ENCODE measurements around the gene FOXO3.

FOXO3 gene

DNA sequence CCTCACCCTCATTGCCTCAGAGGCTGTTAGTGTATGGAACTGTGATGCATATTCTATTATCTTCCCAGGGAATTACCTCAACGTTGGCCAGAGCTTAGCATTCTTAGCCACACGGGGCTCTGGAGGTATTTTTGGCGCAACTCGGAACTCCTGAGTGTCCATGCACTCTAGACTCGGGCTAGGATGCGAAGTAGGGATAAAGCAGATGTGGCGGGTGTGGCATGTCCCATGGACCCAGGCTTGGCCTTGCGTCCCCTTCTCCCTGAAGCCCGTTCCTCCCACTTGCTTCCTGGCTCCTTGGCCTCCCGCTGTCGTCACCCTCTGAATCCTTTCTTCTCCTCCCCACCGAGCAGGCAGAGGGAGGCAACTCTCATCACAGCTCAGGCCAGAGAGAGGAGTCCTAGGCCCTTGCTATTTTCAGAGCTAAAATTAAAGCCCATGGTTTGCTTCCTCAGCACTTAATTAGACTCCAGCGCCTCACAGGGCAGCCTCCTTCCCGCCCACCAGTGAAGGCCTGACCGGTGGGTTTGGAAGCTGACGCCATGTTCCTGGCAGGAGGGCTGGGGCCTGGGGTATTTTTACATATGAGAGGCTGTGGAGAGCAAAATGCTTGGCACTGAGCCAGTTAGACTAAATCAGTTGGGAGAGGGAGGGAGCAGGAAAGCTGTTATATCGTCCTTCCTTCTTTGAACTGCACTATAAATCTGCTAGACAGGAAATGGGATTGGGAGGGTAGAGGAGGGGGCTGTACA lies 138.7 kb downstream of the FOXO3 start:
- in situ Hi-C loops (cut with MboI; ENCODE audit: low sequenced_read_pairs) = no loop called here

DNA sequence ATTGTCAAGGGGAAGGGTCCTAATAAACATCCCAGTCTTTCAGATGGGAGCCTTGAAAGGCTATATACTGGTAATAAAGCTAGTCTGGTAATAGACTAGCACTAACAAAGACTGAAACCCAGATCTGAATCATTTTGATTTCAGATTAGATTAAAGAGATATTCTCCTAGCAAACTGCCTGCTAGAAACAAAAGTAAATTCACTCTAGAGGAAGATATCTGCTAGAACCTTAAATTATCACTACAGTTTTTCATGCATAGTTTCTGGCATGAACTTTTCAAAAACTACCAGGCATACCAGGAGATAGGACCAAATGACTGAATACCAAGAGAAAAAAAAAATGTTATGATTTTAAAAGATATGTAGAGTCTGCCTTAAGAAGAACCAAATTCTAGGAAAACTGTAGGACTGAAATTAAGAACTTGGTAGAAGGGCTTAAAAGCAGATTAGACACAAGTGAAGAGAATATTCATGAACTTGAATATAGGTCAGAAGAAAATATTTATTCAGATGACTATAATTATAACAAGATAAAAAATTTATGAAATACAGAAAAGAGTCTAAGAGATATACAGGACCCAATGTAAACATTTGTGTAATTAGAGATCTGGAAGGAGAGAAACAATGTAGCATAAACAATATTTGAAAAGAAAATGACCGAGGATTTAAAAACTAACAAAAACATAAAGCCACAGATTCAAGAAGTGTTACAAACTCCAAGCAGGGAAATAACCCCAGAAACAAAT lies 141.6 kb downstream of the FOXO3 start:
- in situ Hi-C loops (cut with MboI; ENCODE audit: low sequenced_read_pairs) = no loop called here

- in situ Hi-C loops (cut with MboI; ENCODE audit: low sequenced_read_pairs) = no loop called here
These were observed 145.9 kb downstream of the FOXO3 start for GRCh38 chr6:108706649-108707048.

DNA sequence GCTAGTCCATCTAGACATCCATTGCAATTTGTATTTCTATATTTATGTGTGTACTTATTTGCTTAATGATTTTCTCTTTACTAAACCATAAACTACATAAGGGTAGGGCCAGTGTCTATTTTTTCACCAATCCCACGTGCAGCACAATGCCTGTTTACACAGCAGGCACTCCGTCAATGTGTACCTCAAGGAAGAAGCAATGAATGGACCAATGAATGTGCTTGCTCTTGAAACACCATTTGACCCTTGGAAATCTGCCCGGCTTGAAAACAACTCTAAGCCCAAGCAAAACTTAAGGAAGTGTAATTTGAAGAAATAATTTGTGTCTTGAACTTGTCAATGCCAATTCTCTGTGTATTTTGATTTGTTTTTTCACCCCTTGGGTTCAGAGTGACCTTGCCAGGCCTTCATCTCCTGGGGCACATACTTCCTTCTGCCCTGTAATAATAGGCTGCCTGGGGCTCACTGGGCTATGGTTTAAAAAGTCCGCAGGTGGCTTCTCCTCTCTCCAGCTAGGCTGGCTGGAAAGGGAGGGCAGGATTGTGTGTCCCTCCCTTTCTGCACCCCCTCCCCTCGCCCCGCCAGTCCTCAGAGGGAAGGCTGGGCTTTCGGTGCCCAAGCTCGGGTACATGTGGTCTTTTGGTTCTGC lies 146.7 kb downstream of the FOXO3 start:
- in situ Hi-C loops (cut with MboI; ENCODE audit: low sequenced_read_pairs) = no loop called here

GRCh38 chr6:108710030-108710429 lies 149.3 kb downstream of the FOXO3 start:
- in situ Hi-C loops (cut with MboI; ENCODE audit: low sequenced_read_pairs) = no loop called here

DNA sequence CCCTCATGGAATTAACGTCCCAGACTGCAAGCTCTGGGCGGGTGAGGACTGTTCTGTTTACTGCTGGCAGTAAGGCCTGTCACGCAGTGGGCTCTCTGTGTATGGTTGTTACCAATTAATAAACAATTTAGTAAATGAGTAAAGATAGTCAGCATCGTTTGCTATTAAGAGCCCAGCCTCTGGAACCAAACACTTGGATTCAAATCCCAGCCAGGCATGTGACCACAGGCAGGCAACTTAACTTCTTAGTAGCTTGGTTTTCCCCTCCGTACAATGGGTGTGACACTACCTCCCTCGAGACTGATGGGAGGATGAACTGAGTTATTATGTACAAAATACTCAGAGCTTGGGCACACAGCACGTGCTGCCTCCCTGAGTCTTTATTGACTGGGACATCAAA lies 149.8 kb downstream of the FOXO3 start:
- in situ Hi-C loops (cut with MboI; ENCODE audit: low sequenced_read_pairs) = no loop called here

- in situ Hi-C loops (cut with MboI; ENCODE audit: low sequenced_read_pairs) = no loop called here
These were observed 150.4 kb downstream of the FOXO3 start for GRCh38 chr6:108711071-108711470.

DNA sequence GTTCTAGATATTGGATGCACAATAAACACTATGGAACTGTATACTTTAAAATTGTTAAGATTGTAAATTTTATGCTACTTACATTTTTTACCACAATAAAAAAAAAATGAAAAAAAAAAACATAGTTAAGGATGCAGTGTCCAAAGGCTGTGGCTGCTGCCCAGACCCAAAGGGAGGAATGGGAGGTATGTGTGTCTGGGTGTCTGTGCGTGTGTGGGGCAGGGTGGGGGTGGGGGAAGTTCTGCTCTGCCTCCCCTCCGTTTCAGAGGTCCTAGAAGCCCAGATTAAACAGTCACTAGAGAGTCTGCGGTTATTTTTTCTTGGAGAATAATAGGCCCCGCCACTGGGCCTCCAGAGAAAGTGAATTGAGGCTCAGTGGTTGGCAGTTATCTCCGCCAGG lies 151.1 kb downstream of the FOXO3 start:
- in situ Hi-C loops (cut with MboI; ENCODE audit: low sequenced_read_pairs) = no loop called here

DNA sequence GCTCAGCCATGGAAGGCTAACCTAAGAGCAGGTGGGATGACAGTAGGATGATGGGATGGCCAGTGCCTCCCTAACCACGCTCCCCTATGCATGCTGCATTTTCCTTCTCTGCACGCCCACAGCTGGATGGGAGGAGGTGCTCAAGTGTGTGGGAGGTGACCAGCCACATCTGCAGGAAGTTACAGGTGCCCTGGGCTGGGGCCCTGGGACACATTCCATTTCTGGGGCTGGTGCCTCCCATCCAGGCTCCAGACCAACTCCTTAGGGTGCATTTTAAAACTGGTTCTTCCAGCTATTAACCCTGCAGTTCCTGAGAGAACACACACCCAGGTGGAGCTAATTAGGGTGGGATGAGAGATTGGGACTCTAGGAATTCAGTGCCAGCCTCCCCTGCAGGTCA lies 152.2 kb downstream of the FOXO3 start:
- in situ Hi-C loops (cut with MboI; ENCODE audit: low sequenced_read_pairs) = no loop called here

GRCh38 chr6:108714101-108714765 lies 153.5 kb downstream of the FOXO3 start:
- in situ Hi-C loops (cut with MboI; ENCODE audit: low sequenced_read_pairs) = no loop called here

DNA sequence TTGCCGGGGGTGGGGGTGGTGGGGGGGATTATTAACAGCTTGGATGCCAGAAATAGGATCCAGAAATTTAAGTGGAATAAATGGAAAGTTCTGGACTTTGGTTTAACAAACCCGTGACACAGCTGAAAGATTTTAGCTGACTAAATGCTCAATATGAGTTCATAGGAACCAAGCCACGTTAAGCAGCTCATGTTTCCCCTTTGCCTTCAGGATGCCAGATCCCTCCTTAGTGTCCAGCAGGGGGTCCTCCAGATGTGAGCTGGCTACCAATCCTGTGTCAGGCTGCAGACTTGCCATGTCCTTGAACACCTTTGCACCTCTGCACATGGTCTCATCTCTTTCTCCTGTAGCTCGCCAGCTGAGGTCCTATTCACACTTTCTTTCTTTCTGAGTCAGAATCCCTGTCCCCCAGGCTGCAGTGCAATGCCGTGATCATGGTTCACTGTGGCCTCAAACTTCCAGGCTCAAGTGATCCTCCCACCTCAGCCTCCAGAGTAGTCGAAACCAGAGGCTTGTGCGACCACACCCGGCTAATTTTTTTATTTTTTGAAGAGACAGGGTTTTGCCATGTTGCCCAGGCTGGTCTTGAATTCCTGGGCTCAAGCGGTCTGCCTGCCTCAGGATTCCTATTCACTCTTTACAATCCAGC lies 154.2 kb downstream of the FOXO3 start:
- in situ Hi-C loops (cut with MboI; ENCODE audit: low sequenced_read_pairs) = no loop called here

DNA sequence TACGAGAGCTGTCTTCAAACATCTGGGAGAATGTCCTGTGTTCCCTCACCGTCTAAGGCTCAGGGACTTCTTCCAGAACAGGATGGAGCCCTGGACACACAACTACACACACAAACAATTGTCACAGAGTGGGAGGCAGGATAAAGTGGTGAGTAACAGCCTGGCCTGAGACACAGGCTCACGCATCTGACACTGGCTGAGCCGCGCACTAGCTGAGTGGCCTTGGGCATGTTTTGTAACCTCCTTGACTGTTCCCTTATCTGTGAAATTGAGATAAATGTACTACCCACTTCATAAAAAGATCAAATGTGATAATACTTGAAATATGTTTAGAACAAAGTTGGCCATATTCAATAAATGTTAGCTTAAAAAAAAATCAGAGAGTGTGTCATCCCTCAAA lies 155.1 kb downstream of the FOXO3 start:
- in situ Hi-C loops (cut with MboI; ENCODE audit: low sequenced_read_pairs) = no loop called here

DNA sequence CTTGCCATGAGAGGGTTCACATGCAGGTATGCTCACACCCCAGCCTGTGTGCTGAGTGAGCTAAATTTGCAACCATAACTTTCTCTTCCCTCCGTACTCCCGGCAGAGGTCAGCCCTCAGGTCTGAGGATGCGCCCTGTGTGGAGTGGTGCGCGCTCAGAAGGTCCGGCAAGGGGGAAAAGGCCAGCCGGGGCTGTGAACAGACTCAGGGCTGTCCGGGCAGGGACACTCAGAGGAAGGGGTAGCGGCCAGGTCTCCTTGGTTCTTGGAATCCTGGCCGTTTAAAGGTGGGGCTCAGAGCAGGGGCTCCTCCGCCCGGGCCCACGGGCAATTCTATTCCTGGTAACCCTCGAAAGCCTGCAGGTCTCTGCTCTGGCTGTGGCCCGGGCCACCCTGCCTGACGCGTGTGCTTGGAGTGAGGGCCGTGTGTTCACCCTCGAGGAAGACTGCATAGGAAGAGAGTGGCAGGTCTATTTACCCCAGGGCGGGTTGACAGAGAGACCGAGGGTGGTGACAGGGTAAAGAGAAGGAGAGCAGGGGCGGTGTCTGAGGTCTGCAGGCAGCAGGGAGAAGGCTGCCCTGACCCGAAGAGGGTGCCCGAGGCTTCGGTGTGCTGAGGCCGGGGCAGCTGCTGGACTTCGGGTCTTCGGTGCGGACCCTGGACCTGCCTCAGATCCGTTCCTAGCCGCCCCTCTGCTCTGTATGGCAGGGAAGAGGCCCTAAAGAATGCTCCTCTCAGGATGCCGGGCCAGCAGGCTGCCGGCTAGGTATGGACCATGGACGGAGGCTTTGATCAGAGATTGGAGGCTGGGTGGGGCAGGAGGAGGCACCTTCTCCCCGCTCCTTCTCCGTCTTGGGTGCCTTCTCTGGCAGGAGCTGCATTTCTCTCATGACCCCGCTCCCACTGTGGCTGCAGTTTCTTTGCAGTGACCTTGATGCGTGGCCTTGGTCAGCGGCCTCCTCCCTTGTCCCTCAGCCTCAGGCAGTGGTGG lies 156.4 kb downstream of the FOXO3 start:
- in situ Hi-C loops (cut with MboI; ENCODE audit: low sequenced_read_pairs) = no loop called here

DNA sequence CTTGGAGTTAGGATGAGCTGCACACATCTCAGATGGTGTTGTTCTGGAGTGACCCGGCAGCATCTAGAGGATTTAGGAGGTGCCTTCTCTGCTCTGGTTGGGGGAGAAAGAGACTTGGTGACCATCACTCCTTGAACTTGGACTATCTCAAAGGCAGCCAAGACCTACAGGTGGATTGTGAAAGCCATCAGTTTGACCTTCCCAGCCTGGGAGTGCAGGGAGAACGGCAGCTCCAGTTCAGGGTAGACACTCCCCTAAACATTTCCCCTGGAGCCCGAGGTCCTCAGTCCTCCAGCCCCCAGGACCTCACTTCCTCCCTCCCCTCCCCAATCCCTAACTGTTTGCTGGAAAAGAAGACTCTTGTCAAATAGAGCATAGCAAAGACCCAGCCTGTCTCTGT lies 158.8 kb downstream of the FOXO3 start:
- in situ Hi-C loops (cut with MboI; ENCODE audit: low sequenced_read_pairs) = no loop called here

DNA sequence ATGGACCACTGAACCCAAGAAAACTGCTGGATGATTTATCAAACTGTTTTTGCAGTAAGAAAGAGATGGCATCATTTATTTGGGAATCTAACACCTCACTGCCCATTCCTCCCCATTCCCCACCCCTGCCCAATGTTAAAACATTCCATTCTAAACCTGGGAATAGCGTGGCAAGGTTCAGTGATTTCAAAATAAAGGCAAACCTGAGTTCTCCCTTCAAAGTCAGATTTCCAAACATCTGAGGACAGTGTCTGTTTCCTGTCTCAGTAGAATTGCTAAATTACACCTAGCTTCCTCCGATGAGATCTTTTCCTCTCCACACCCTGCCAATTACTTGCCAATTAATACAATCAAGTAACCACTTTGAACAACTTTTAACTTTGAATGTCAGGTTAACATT lies 160.1 kb downstream of the FOXO3 start:
- in situ Hi-C loops (cut with MboI; ENCODE audit: low sequenced_read_pairs) = no loop called here

DNA sequence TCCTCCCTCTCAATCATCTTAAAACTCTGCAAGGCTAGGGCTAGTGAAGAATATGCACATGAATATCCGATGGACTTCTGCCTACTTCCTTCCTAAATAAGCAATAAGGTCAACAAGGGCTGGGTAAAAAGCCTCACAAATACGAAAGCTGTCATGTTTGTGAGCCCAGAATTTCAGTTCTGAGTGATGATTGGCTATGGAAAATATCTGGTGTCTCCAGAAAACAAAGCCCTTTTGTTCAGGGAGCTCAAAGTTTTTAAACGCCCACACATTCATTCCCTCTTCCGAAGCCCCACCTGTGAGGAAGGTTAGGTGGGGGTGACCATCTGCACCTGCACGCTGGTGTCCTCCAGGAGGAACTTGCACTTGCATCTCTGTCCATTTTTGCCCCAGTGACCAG lies 160.6 kb downstream of the FOXO3 start:
- in situ Hi-C loops (cut with MboI; ENCODE audit: low sequenced_read_pairs) = no loop called here

GRCh38 chr6:108723594-108723993 lies 162.9 kb downstream of the FOXO3 start:
- in situ Hi-C loops (cut with MboI; ENCODE audit: low sequenced_read_pairs) = no loop called here

DNA sequence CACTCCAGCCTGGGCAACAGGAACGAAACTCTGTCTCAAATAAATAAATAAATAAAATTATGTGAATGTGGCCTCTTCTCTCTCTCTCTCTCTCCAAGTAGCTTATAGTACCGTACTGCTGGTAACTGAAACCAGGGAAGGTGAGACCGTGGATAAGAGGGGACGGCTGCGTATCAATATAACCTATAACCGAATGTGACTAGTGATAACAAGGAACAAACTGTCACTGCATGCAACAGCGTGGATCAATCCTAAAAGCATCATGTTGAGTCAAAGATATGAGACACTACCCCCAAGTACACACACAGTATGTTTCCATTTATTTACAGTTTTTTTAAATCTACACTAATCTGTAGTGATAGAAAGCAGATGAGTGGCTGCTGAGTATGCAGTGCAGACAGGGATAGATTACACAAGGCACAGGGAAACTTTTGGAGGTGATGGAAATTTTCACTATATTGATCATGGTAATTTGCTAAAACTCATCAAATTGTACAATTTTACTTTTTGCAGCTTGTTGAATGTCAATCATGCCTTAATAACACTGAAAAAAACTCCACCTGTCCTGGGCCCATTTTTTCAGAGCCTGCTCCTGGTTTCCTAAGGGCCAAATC lies 166.1 kb downstream of the FOXO3 start:
- in situ Hi-C loops (cut with MboI; ENCODE audit: low sequenced_read_pairs) = no loop called here

- in situ Hi-C loops (cut with MboI; ENCODE audit: low sequenced_read_pairs) = no loop called here
These were observed 167.4 kb downstream of the FOXO3 start for GRCh38 chr6:108727966-108728730.
